ENCODE measurements around the gene TSPAN11.
A peak's percentile ranks its signal among the peaks of the same experiment; 100 is the strongest.

TSPAN11 gene

DNA sequence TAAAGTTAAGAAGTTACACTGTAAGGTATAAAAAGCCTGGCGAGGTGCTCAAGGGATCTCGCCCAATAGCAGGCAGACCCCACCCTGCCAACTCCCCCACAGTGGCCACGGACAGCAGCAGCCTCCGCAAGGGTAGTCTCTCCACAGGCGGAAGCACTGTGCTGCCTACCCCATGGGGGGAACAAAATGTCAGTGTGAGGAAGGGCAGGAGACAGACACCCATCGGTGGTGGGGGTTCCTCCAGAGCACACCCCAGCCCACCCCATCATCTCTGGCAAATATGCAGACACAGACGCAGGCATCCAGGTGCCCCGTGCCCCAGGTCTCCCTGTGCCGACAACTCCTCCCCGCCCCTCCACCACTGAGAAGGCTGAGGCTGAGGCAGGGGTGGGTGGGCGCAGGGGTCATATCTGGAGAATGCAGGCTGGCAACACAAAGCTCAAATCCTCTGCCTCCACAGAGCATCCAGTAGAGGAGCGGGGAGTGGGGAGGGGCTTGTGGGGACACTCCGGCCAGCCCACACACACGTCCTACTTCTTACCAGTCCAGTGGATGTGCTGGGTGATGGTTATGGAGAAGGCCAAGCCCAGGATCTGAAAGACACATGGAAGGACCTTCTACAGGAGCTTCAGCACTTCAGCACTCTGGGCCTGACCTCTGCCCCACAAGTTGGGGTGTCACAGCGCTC is 78.9 kb downstream of the TSPAN11 start:
- TF ChIP-seq, protein P1, sequence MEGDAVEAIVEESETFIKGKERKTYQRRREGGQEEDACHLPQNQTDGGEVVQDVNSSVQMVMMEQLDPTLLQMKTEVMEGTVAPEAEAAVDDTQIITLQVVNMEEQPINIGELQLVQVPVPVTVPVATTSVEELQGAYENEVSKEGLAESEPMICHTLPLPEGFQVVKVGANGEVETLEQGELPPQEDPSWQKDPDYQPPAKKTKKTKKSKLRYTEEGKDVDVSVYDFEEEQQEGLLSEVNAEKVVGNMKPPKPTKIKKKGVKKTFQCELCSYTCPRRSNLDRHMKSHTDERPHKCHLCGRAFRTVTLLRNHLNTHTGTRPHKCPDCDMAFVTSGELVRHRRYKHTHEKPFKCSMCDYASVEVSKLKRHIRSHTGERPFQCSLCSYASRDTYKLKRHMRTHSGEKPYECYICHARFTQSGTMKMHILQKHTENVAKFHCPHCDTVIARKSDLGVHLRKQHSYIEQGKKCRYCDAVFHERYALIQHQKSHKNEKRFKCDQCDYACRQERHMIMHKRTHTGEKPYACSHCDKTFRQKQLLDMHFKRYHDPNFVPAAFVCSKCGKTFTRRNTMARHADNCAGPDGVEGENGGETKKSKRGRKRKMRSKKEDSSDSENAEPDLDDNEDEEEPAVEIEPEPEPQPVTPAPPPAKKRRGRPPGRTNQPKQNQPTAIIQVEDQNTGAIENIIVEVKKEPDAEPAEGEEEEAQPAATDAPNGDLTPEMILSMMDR (IDR thresholded peaks at IDR 0.05; ENCODE audit: low read depth, low read length) = no peak
- no peaks in the 10 kb centered on the region for H3K4me1 ChIP-seq
- no peak overlapping the region for H3K4me3 ChIP-seq (ENCODE audit: low read depth, low read length)
- no peaks in the 10 kb centered on the region for H3K9me3 ChIP-seq
- no peaks in the 10 kb centered on the region for H3K36me3 ChIP-seq
- DNase-seq = no peak
- H3K27me3 ChIP-seq = no peaks in the 10 kb centered on the region

DNA sequence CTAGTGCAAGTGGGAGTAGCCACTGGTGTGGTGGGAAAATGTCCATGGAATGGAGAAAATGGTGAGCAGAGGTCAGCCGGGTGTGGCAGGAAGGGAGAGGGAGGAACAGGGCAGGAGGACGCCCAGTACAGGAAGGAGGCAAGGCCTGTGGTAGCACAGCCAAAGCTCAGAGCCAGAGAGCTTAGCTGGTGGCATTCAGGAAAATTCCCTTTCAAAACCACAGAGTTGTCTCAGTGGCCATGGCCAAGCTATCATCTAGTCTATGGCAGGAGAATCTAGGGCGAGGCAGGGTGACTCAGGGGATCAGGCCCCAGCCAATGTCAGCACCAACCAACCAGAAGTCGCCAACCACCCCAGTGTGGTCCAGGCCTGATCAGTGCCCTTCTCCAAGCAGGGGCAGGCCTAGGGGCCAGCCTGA is 79.4 kb downstream of the TSPAN11 start:
- Histone ChIP-seq H3K9me3 (no peaks in the 10 kb centered on the region), H3K36me3 (no peaks in the 10 kb centered on the region), H3K4me1 (no peaks in the 10 kb centered on the region), H3K27me3 (no peaks in the 10 kb centered on the region), H3K4me3 (ENCODE audit: low read depth, low read length) (no peak overlapping the region)
- no peak for DNase-seq
- TF ChIP-seq, protein P1 (IDR thresholded peaks at IDR 0.05; ENCODE audit: low read depth, low read length) = no peak

DNA sequence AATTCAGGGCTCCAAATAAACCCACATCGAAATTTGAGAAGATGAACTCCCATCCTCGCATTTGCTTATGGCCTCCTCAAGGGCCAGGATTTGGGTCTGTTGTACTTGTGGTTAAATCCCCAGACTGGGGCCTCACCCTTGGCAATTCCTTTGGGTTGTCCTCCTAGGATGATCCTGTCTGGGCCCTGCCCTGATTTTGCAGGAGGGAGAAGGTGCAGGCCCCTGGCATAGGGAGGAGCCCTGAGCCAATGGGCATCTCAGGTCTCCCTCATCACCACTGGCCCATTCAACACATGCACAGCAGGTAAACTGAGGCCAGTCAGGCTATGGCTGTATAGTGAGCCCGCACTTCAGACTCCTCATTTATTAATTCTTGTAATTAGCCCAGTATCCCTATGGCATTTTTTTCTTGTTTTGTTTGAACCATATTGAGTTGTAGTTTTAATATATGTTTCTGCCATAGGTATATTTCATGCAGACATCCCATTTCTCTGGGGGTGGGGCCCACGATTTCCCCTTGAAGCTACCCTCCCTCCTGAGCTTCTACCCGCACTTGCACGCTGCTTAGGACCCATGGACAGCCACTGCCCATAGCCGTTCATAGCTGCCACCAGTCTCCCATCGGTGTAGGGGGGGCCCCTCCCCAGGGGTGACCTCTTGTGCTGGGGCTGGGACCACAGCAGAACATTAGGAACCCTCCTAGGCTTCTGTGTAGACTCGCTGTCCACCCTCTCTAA is 80.0 kb downstream of the TSPAN11 start:
- TF ChIP-seq, protein P1 (IDR thresholded peaks at IDR 0.05; ENCODE audit: low read depth, low read length) = no peak

DNA sequence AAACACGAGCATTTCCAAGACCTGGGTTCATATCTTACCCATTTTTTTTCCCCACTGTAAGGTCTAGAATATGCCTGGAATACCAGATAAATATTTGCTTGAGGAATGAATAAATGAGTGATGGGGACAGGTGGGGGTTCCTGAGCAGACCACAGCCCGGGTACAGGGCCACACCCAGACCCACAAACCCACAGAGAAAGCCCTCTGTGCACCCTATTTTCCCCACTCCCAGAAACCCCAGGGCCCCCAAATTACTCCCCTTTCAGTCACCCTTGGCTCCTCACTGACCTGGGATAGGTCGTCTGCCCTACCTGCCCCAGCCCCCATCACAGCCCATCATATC is 80.6 kb downstream of the TSPAN11 start:
- Histone ChIP-seq H3K36me3 (no peaks in the 10 kb centered on the region), H3K4me3 (ENCODE audit: low read depth, low read length) (no peak overlapping the region), H3K27me3 (no peaks in the 10 kb centered on the region), H3K4me1 (no peaks in the 10 kb centered on the region), H3K9me3 (no peaks in the 10 kb centered on the region)
- no peak for DNase-seq
- TF ChIP-seq, protein P1 (IDR thresholded peaks at IDR 0.05; ENCODE audit: low read depth, low read length) = no peak

More for the DNA sequence above, 80.0 kb downstream of the TSPAN11 start:
- DNase-seq = no peak
- H3K27me3 ChIP-seq = no peaks in the 10 kb centered on the region
- no peaks in the 10 kb centered on the region for H3K9me3 ChIP-seq
- no peaks in the 10 kb centered on the region for H3K4me1 ChIP-seq
- no peak overlapping the region for H3K4me3 ChIP-seq (ENCODE audit: low read depth, low read length)
- no peaks in the 10 kb centered on the region for H3K36me3 ChIP-seq

DNA sequence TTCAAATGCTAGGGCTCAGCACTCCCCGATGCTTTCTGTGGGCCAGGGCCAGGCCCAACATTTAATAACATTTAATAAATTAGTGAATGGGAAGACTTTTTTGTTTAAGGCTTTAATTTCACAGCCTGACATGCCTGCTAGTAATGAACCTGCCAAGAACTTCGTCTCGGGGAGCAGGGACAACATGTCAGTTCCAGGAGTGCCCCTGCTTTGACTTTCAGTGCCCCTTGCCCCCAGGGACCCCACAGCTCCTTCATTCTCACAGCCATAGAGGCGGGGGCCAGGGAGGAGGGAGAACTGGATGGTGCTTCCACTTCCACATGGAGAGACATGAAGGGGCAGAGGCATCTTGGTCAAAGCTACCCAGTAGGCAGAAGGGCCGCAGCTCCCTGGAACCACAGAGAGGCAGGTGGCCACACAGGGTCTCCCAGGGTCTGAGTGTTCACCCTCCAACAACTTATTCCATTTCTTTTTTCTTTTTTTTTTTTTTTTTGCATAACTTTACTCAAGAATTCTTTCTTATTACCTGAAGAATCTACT is 81.2 kb downstream of the TSPAN11 start:
- TF ChIP-seq, protein P1 (IDR thresholded peaks at IDR 0.05; ENCODE audit: low read depth, low read length) = no peak
- DNase-seq = no peak
- no peaks in the 10 kb centered on the region for H3K36me3 ChIP-seq
- H3K9me3 ChIP-seq = no peaks in the 10 kb centered on the region
- H3K4me1 ChIP-seq = no peaks in the 10 kb centered on the region
- H3K4me3 ChIP-seq (ENCODE audit: low read depth, low read length) = no peak overlapping the region
- no peaks in the 10 kb centered on the region for H3K27me3 ChIP-seq

DNA sequence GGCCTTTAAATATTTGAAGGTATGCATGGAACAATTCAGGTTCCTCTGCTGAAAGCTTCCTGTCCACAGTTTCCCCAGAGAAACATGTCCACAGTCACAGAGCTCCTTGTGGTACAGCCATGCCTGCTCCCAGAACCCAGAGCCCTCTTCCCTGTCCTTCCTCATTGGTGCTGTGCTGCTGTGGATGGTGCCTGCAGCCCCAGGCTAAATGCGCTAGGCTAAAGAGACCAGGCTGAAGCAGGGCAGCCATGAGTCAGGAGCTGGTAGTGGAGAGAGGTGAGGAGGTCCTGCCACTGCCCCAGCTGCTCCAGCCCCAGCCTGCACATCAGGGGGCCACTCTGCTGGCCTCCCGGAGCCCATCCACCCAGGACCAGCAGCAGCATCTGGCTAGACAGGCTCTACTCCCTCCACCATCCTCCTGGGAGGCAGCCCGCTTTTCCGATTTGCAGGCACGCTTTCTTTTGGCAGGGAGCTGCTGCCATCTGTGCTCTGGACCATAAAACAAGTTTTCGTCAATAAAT is 81.8 kb downstream of the TSPAN11 start:
- no peaks in the 10 kb centered on the region for H3K36me3 ChIP-seq
- no peaks in the 10 kb centered on the region for H3K27me3 ChIP-seq
- H3K9me3 ChIP-seq = no peaks in the 10 kb centered on the region
- H3K4me1 ChIP-seq = no peaks in the 10 kb centered on the region
- H3K4me3 ChIP-seq (ENCODE audit: low read depth, low read length) = no peak overlapping the region
- TF ChIP-seq, protein P1 (IDR thresholded peaks at IDR 0.05; ENCODE audit: low read depth, low read length) = no peak
- DNase-seq = peak; percentile 30

Measured in BE2C (cell line).